ENCODE data around the gene TADA1. TPM values are rescaled to one million over a fixed set of nuclear protein-coding genes. Genes with fewer than 3 reads are reported as not detected.

The TADA1 gene
- polyA plus RNA-seq, 4 donors: 23.7 to 27.1 (median 26.0) TPM

Other genes starting within 250 kb of the TADA1 start
- 10 to 100 TPM; 37.0 to 43.3 (median 40.2) TPM for gene POGK, start 36.8 kb downstream of the TADA1 start, polyA plus RNA-seq (ENCODE audit: insufficient read length in 4 of 4)
- gene ILDR2, start 99.3 kb upstream of the TADA1 start, polyA plus RNA-seq (ENCODE audit: insufficient read length in 4 of 4): 10 to 100 TPM; 12.0 to 16.3 (median 14.0) TPM
- gene MAEL, start 113.0 kb upstream of the TADA1 start, polyA plus RNA-seq (ENCODE audit: insufficient read length in 4 of 4): 1 to 10 TPM; 2.5 to 3.1 (median 2.7) TPM
- gene GPA33, start 214.1 kb upstream of the TADA1 start, polyA plus RNA-seq (ENCODE audit: insufficient read length in 4 of 4): 1 to 10 TPM; 1.1 to 1.7 (median 1.3) TPM
- under 1 TPM; 0.35 to 0.65 (median 0.40) TPM for gene STYXL2, start 217.8 kb upstream of the TADA1 start, polyA plus RNA-seq (ENCODE audit: insufficient read length in 4 of 4)